Osteocyte (in vitro differentiated cells): ENCODE results near the gene MMP24. TPM values are rescaled to one million over a fixed set of nuclear protein-coding genes. Genes with fewer than 3 reads are reported as not detected.

Source experiments
- DNase-seq: peaks from one replicate; pipeline ENCODE4 v3.0.0; 2021; ENCODE audit warnings: mixed read lengths; ENCODE audit not compliant: unreplicated experiment; ENCODE audit errors: extremely low spot score
- H3K27ac Mint-ChIP-seq: one replicate; pipeline ENCODE4 v1.8.0; 2021; ENCODE audit warnings: mild to moderate bottlenecking, mixed read lengths; ENCODE audit not compliant: unreplicated experiment
- H3K27me3 Mint-ChIP-seq: one replicate; pipeline ENCODE4 v1.8.0; 2021; ENCODE audit warnings: mixed read lengths; ENCODE audit not compliant: unreplicated experiment
- H3K36me3 Mint-ChIP-seq: one replicate; pipeline ENCODE4 v1.8.0; 2021; ENCODE audit warnings: mixed read lengths; ENCODE audit not compliant: unreplicated experiment
- H3K4me1 Mint-ChIP-seq: one replicate; pipeline ENCODE4 v1.8.0; 2021; ENCODE audit warnings: mixed read lengths; ENCODE audit not compliant: unreplicated experiment
- H3K4me3 Mint-ChIP-seq: one replicate; pipeline ENCODE4 v1.8.0; 2021; ENCODE audit warnings: mild to moderate bottlenecking, moderate library complexity, mixed read lengths; ENCODE audit not compliant: unreplicated experiment
- H3K9me3 Mint-ChIP-seq: one replicate; pipeline ENCODE4 v1.8.0; 2021; ENCODE audit warnings: mixed read lengths; ENCODE audit not compliant: unreplicated experiment
- CTCF ChIP-seq: fragments of 200-600 bp; sonication (generic); IDR thresholded peaks from 2 replicates; pipeline ENCODE4 v1.5.0; 2021; ENCODE audit warnings: antibody characterized with exemption, mild to moderate bottlenecking, moderate library complexity
- total RNA-seq: library from RNA; stranded (reverse); gene quantifications from 2 replicates; pipeline ENCODE4 v1.2.1, GENCODE V29; 2021

MMP24 gene
- total RNA-seq, 1 donor from 2014 or later = 0.54 TPM

- H3K4me1 Mint-ChIP-seq = peaks cover 19% of the 10 kb centered on the region
- DNase-seq = no peak
- no peak overlapping the region for H3K4me3 Mint-ChIP-seq
Observed at GRCh38 chr20:35273449-35274171, 47.1 kb downstream of the MMP24 start.

GRCh38 chr20:35274172-35275092 lies 47.9 kb downstream of the MMP24 start:
- Mint-ChIP-seq H3K27me3 (no peaks in the 10 kb centered on the region), H3K27ac (no peak overlapping the region), H3K36me3 (peaks cover 9% of the 10 kb centered on the region), H3K4me1 (peaks cover 20% of the 10 kb centered on the region), H3K4me3 (no peak overlapping the region), H3K9me3 (no peaks in the 10 kb centered on the region)
- no peak for DNase-seq
- no peak for TF ChIP-seq CTCF

More at GRCh38 chr20:35273449-35274171, 47.1 kb downstream of the MMP24 start:
- Mint-ChIP-seq H3K27ac (no peak overlapping the region), H3K9me3 (no peaks in the 10 kb centered on the region), H3K27me3 (no peaks in the 10 kb centered on the region), H3K36me3 (peaks cover 5% of the 10 kb centered on the region)
- no peak for TF ChIP-seq CTCF

GRCh38 chr20:35275741-35276251 lies 49.3 kb downstream of the MMP24 start:
- peaks cover 20% of the 10 kb centered on the region for H3K4me1 Mint-ChIP-seq
- no peak for TF ChIP-seq CTCF

GRCh38 chr20:35276408-35276807 lies 49.9 kb downstream of the MMP24 start:
- H3K4me1 Mint-ChIP-seq = peaks cover 20% of the 10 kb centered on the region
- peaks cover 13% of the 10 kb centered on the region for H3K36me3 Mint-ChIP-seq
- H3K4me3 Mint-ChIP-seq = peak overlapping the region; percentile 96
- no peaks in the 10 kb centered on the region for H3K9me3 Mint-ChIP-seq
- TF ChIP-seq CTCF = no peak
- no peaks in the 10 kb centered on the region for H3K27me3 Mint-ChIP-seq
- no peak for DNase-seq
- H3K27ac Mint-ChIP-seq = peak overlapping the region; percentile 95

More at GRCh38 chr20:35275741-35276251, 49.3 kb downstream of the MMP24 start:
- no peak for DNase-seq
- Mint-ChIP-seq H3K27ac (peak overlapping the region; percentile 4), H3K36me3 (peaks cover 13% of the 10 kb centered on the region), H3K27me3 (no peaks in the 10 kb centered on the region), H3K4me3 (peak overlapping the region; percentile 29), H3K9me3 (no peaks in the 10 kb centered on the region)

GRCh38 chr20:35277127-35277526 lies 50.6 kb downstream of the MMP24 start:
- DNase-seq = no peak
- no peaks in the 10 kb centered on the region for H3K9me3 Mint-ChIP-seq
- H3K36me3 Mint-ChIP-seq = peaks cover 14% of the 10 kb centered on the region
- no peak for TF ChIP-seq CTCF
- peak overlapping the region; percentile 95 for H3K27ac Mint-ChIP-seq
- H3K4me3 Mint-ChIP-seq = peak overlapping the region; percentile 96
- peaks cover 21% of the 10 kb centered on the region for H3K4me1 Mint-ChIP-seq
- no peaks in the 10 kb centered on the region for H3K27me3 Mint-ChIP-seq
